Heart left ventricle (tissue), 16 donors: ENCODE results near the gene POU6F2. TPM values are rescaled to one million over a fixed set of nuclear protein-coding genes. Genes with fewer than 3 reads are reported as not detected.
"Not testable (repeated sequence)": the region's sequence is repeated elsewhere in the genome, so short reads cannot be mapped to it uniquely, and the experiment has no call there.

Experiments used
- ATAC-seq, 4 donors: fragments of 200-7000 bp; cut with Tn5 transposase; one replicate each; pipeline ENCODE4 v1.9.1; 2020 to 2022; ENCODE audit warnings: moderate library complexity in 4 of 4, mild to moderate bottlenecking in 3 of 4, moderate number of reproducible peaks in 1 of 4
- DNase-seq, 5 donors: peaks; one replicate each; pipeline ENCODE4 v3.0.0-alpha.2; 2020
- H3K27ac ChIP-seq, 12 donors: fragments of 200-600 bp; sonication (generic) in 4 of 12; one replicate each; pipeline versions ENCODE4 v1.5.0 to v1.8.0; 2016 to 2022; ENCODE audit warnings: mild to moderate bottlenecking in 2 of 12
- H3K27me3 ChIP-seq, 9 donors: fragments of 200-600 bp; sonication (generic) in 2 of 9; one replicate each; pipeline versions ENCODE4 v1.5.1 to v1.8.0; 2016 to 2022; ENCODE audit warnings: mild to moderate bottlenecking in 3 of 9
- H3K36me3 ChIP-seq, 9 donors: fragments of 200-600 bp; sonication (generic) in 2 of 9; one replicate each; pipeline versions ENCODE4 v1.5.0 to v1.8.0; 2018 to 2022; ENCODE audit warnings: mild to moderate bottlenecking in 2 of 9
- H3K4me1 ChIP-seq, 12 donors: fragments of 200-600 bp; sonication (generic) in 4 of 12; one replicate each; pipeline versions ENCODE4 v1.5.0 to v1.8.0; 2016 to 2022; ENCODE audit warnings: mild to moderate bottlenecking in 3 of 12
- H3K4me3 ChIP-seq, 12 donors: fragments of 200-600 bp; sonication (generic) in 4 of 12; one replicate each; pipeline versions ENCODE4 v1.5.0 to v1.8.0; 2017 to 2022; ENCODE audit warnings: mild to moderate bottlenecking in 9 of 12, moderate library complexity in 4 of 12
- H3K9me3 ChIP-seq, 12 donors: fragments of 200-600 bp; sonication (generic) in 4 of 12; one replicate each; pipeline versions ENCODE4 v1.5.0 to v1.8.0; 2016 to 2022; ENCODE audit warnings: mild to moderate bottlenecking in 1 of 12
- CTCF ChIP-seq, 12 donors: fragments of 200-600 bp; sonication (generic) in 4 of 12; IDR thresholded peaks; one replicate each; pipeline versions ENCODE4 v1.5.0 to v1.8.0; 2018 to 2022; ENCODE audit warnings: antibody characterized with exemption in 12 of 12, mild to moderate bottlenecking in 5 of 12
- POLR2A ChIP-seq, 2 donors: fragments of 450-650 bp; IDR thresholded peaks; one replicate each; pipeline ENCODE4 v1.6.1; 2017; ENCODE audit warnings: antibody characterized with exemption in 2 of 2, mild to moderate bottlenecking in 2 of 2, moderate library complexity in 2 of 2
- WGBS, 4 donors: extraction: QIAGEN DNeasy Blood & Tissue Kit in 2 of 4; methylation state at CpG; one replicate each; pipeline versions ENCODE4 v1.1.5 to v1.1.7; 2013 to 2018; 5-methylcytosine and 5-hydroxymethylcytosine counted together
- intact Hi-C, 10 donors: fragments of 100-400 bp; cut with DNase I; formaldehyde crosslinking; loops; one replicate each; pipeline versions ENCODE4 v1.11.1 to v1.14.2; 2022
- polyA plus RNA-seq, 2 donors: library from polyadenylated mRNA; stranded (reverse); fragments of 200-250 nt; gene quantifications; one replicate each; pipeline ENCODE4 v1.2.3, GENCODE V29; 2013
- total RNA-seq, 9 donors: library from RNA; depleted of rRNA in 2 of 9; stranded (reverse); fragments of >200 nt in 2 of 9; fragmentation: NEBNext Ultra II Directional in 3 of 9; extraction: Animal tissue kit (Norgen Biotek cat#: 25700) in 3 of 9; gene quantifications; one replicate each; pipeline versions ENCODE4 v1.1.0 to v1.2.4, GENCODE V29; 2016 to 2023
- donor health status: ischemic (EF 13 %, LVEDD 7.1; RV severe dilation, severe dysfunction).
- donor health status: healthy with polysubstance abuse.
- donor health status: DM: no; HTN: yes; CAD: no.
- donor health status: DM: no; HTN: no; CAD: no.
- donor health status: ischemic (EF 25% LVEDD 6.9; RV normal size, moderate dysfunction).
- donor health status: ischemic (EF 25% LVEDD 5.7; RV mildly dilated, moderate dysfunction).
- donor health status: healthy.
- donor health status: DM: yes; HTN: yes; CAD: no.
- donor health status: ischemic (EF 35%, LVEDD 5.7; RV mildly dilated, moderate dysfunction).
- donor health status: nonischemic (EF 11% LVEDD 7.7; RV severe dilation, severe dysfunction).
- donor health status: DM: yes; HTN: yes; CAD: no.
- donor health status: PGD.
- donor health status: ischemic (EF 29% LVEDD 5.4; RV normal size, mild dysfunction).
- donor health status: nonischemic (EF 23%, LVEDD 6.1; RV moderate dilation, normal function).

Gene POU6F2
- total and polyA plus RNA-seq, 11 donors: 0.03 to 1.2 (median 0.38) TPM; not detected in 2

GRCh38 chr7:38938589-38938988 is 39.1 kb upstream of the POU6F2 start:
- Histone ChIP-seq H3K27ac (no peak overlapping the region), H3K4me3 (no peak overlapping the region), H3K9me3 (no peaks in the 10 kb centered on the region), H3K4me1 (no peaks in the 10 kb centered on the region), H3K27me3 (no peaks in the 10 kb centered on the region), H3K36me3 (no peaks in the 10 kb centered on the region)
- intact Hi-C loops: loop anchor here in 5 of 10 donors (5.0 to 10.0 kb wide), 5 partner anchors 134 to 579 kb away; no protein-coding TSS in a partner anchor
- ATAC-seq: no peak
- WGBS, 4 donors: 70 to 78% (median 73%) methylated on average over 4 of the region's 4 CpGs
- TF ChIP-seq POLR2A (IDR thresholded peaks at IDR 0.05): no peak
- TF ChIP-seq CTCF (IDR thresholded peaks at IDR 0.05): no peak
- DNase-seq: no peak

- Histone ChIP-seq H3K9me3 (no peaks in the 10 kb centered on the region), H3K36me3 (no peaks in the 10 kb centered on the region), H3K27me3 (no peaks in the 10 kb centered on the region), H3K4me3 (no peak overlapping the region), H3K27ac (no peak overlapping the region), H3K4me1 (no peaks in the 10 kb centered on the region)
- TF ChIP-seq POLR2A (IDR thresholded peaks at IDR 0.05): no peak
- no peak for TF ChIP-seq CTCF (IDR thresholded peaks at IDR 0.05)
- ATAC-seq (no peak), DNase-seq (no peak)
- 81 to 90% (median 88%) methylated on average over 3 of the region's 3 CpGs for WGBS, 4 donors
- intact Hi-C loops: loop anchor here in 1 of 10 donors (10.0 kb wide), 1 partner anchor 574 kb away; no protein-coding TSS in a partner anchor
These were observed 36.9 kb upstream of the POU6F2 start for GRCh38 chr7:38940774-38941173.

GRCh38 chr7:38942431-38943051 is 35.2 kb upstream of the POU6F2 start:
- no peaks in the 10 kb centered on the region for H3K4me1 ChIP-seq
- no peak for ATAC-seq
- no peak overlapping the region for H3K4me3 ChIP-seq
- no peak for TF ChIP-seq CTCF (IDR thresholded peaks at IDR 0.05)
- no peak for TF ChIP-seq POLR2A (IDR thresholded peaks at IDR 0.05)
- H3K36me3 ChIP-seq: no peaks in the 10 kb centered on the region
- H3K27me3 ChIP-seq: no peaks in the 10 kb centered on the region
- no peak for DNase-seq
- intact Hi-C loops: loop anchor here in 1 of 10 donors (10.0 kb wide), 1 partner anchor 572 kb away; no protein-coding TSS in a partner anchor
- WGBS, 4 donors: 81 to 88% (median 84%) methylated on average over 4 of the region's 4 CpGs
- no peaks in the 10 kb centered on the region for H3K9me3 ChIP-seq
- H3K27ac ChIP-seq: no peak overlapping the region

GRCh38 chr7:38947541-38947940 is 30.2 kb upstream of the POU6F2 start:
- ATAC-seq, DNase-seq, H3K4me1 ChIP-seq, H3K4me3 ChIP-seq, H3K36me3 ChIP-seq, H3K9me3 ChIP-seq, H3K27me3 ChIP-seq, H3K27ac ChIP-seq: not testable (repeated sequence)
- 82 to 92% (median 89%) methylated on average over 4 of the region's 4 CpGs for WGBS, 4 donors
- intact Hi-C loops: loop anchor here in 1 of 10 donors (10.0 kb wide), 1 partner anchor 567 kb away; no protein-coding TSS in a partner anchor
